Measurements from ENCODE around the gene KCNC1. TPM values are rescaled to one million over a fixed set of nuclear protein-coding genes. Genes with fewer than 3 reads are reported as not detected.

The KCNC1 gene
- total and polyA plus RNA-seq, 4 donors: 0.54 TPM; not detected in 3

GRCh38 chr11:17781221-17781620 is 46.6 kb downstream of the KCNC1 start:
- Histone ChIP-seq H3K4me3 (ENCODE audit: low read depth in 1 of 3, low read length in 3 of 3) (no peak overlapping the region), H3K9ac (ENCODE audit: low read depth in 1 of 2, low read length in 2 of 2) (no peak overlapping the region), H3K36me3 (ENCODE audit: control insufficient read depth in 4 of 4, insufficient read depth in 3 of 4, low read depth in 1 of 4, low read length in 3 of 4) (no peaks in the 10 kb centered on the region), H3K27ac (ENCODE audit: low read depth in 1 of 2, low read length in 2 of 2) (no peak overlapping the region), H3K27me3 (ENCODE audit: control insufficient read depth in 4 of 4, insufficient read depth in 4 of 4, low read length in 3 of 4) (no peaks in the 10 kb centered on the region), H3K9me3 (ENCODE audit: control insufficient read depth in 4 of 4, low read length in 3 of 4) (no peaks in the 10 kb centered on the region), H3K4me1 (ENCODE audit: control insufficient read depth in 4 of 4, insufficient read depth in 4 of 4, low read length in 3 of 4) (peaks cover 0 to 3% (median 0%) of the 10 kb centered on the region in 4 donors)
- WGBS: 93% methylated on average over 12 of the region's 12 CpGs
- TF ChIP-seq HNF4A (conservative IDR thresholded peaks at IDR 0.05) (no peak), YY1 (IDR thresholded peaks at IDR 0.05) (no peak), FOXA1 (IDR thresholded peaks at IDR 0.05) (no peak), TAF1 (conservative IDR thresholded peaks at IDR 0.05) (no peak)
- no peak for DNase-seq (ENCODE audit: low spot score)

- Histone ChIP-seq H3K27ac (ENCODE audit: low read depth in 1 of 2, low read length in 2 of 2) (no peak overlapping the region), H3K4me3 (ENCODE audit: low read depth in 1 of 3, low read length in 3 of 3) (no peak overlapping the region), H3K9ac (ENCODE audit: low read depth in 1 of 2, low read length in 2 of 2) (no peak overlapping the region), H3K27me3 (ENCODE audit: control insufficient read depth in 4 of 4, insufficient read depth in 4 of 4, low read length in 3 of 4) (no peaks in the 10 kb centered on the region), H3K36me3 (ENCODE audit: control insufficient read depth in 4 of 4, insufficient read depth in 3 of 4, low read depth in 1 of 4, low read length in 3 of 4) (no peaks in the 10 kb centered on the region), H3K4me1 (ENCODE audit: control insufficient read depth in 4 of 4, insufficient read depth in 4 of 4, low read length in 3 of 4) (peaks cover 0 to 3% (median 0%) of the 10 kb centered on the region in 4 donors), H3K9me3 (ENCODE audit: control insufficient read depth in 4 of 4, low read length in 3 of 4) (no peaks in the 10 kb centered on the region)
- 93% methylated on average over 12 of the region's 12 CpGs for WGBS
- TF ChIP-seq RXRA (IDR thresholded peaks at IDR 0.05) (no peak), HNF4G (IDR thresholded peaks at IDR 0.05) (no peak), TAF1 (conservative IDR thresholded peaks at IDR 0.05) (no peak), CTCF (IDR thresholded peaks at IDR 0.05; ENCODE audit: low read depth, low read length, missing input control) (no peak), SP1 (IDR thresholded peaks at IDR 0.05) (no peak), RAD21 (IDR thresholded peaks at IDR 0.05) (no peak), ZBTB33 (IDR thresholded peaks at IDR 0.05) (no peak), NR2F2 (IDR thresholded peaks at IDR 0.05) (no peak), REST (IDR thresholded peaks at IDR 0.05) (no peak), ATF3 (IDR thresholded peaks at IDR 0.05) (no peak), EGR1 (IDR thresholded peaks at IDR 0.05; ENCODE audit: low read depth in 2 of 2) (no peak), MAX (IDR thresholded peaks at IDR 0.05) (no peak), JUND (IDR thresholded peaks at IDR 0.05) (no peak), FOXA1 (IDR thresholded peaks at IDR 0.05) (no peak), GABPA (IDR thresholded peaks at IDR 0.05 in 1 of 2, conservative IDR thresholded peaks at IDR 0.05 in 1 of 2) (no peak), FOXA2 (IDR thresholded peaks at IDR 0.05) (no peak), YY1 (IDR thresholded peaks at IDR 0.05) (no peak), HNF4A (conservative IDR thresholded peaks at IDR 0.05) (no peak)
- no peak for DNase-seq (ENCODE audit: low spot score)
Observed at GRCh38 chr11:17781626-17782025, 47.0 kb downstream of the KCNC1 start.
